OCI-LY1 (cell line): ENCODE results near the gene RTKN2.

Experiments used
- H2AFZ ChIP-seq: fragments of 200-600 bp; sonication (generic), shearing (Covaris generic); 2 replicates; pipeline ENCODE4 v1.6.0; 2014; ENCODE audit warnings: antibody characterized with exemption, mild to moderate bottlenecking, low read length
- H3F3A ChIP-seq: fragments of 200-600 bp; sonication (generic), shearing (Covaris generic); 2 replicates; pipeline ENCODE4 v1.6.0; 2014; ENCODE audit warnings: mild to moderate bottlenecking, antibody characterized with exemption, low read length, moderate library complexity; ENCODE audit not compliant: insufficient read depth
- H3K27ac ChIP-seq: fragments of 200-600 bp; sonication (generic); 2 replicates; pipeline ENCODE4 v1.5.1; 2014; ENCODE audit warnings: low read length, mixed run types, mild to moderate bottlenecking, low read depth; ENCODE audit not compliant: poor library complexity, severe bottlenecking
- H3K27me3 ChIP-seq: fragments of 200-600 bp; sonication (generic); 2 replicates; pipeline ENCODE4 v1.6.0; 2014; ENCODE audit warnings: antibody characterized with exemption, mild to moderate bottlenecking, low read length, moderate library complexity; ENCODE audit not compliant: insufficient read depth
- H3K36me3 ChIP-seq: fragments of 200-600 bp; sonication (generic); 2 replicates; pipeline ENCODE4 v1.6.1; 2014; ENCODE audit warnings: mild to moderate bottlenecking, antibody characterized with exemption, low read length, moderate library complexity, mixed read lengths; ENCODE audit not compliant: insufficient read depth
- H3K4me1 ChIP-seq: fragments of 200-600 bp; sonication (generic); 2 replicates; pipeline ENCODE4 v1.5.1; 2014; ENCODE audit warnings: mild to moderate bottlenecking, low read length, moderate library complexity; ENCODE audit not compliant: insufficient read depth, severe bottlenecking
- H3K4me2 ChIP-seq: fragments of 200-600 bp; sonication (generic), shearing (Covaris generic); 2 replicates; pipeline ENCODE4 v1.6.1; 2014; ENCODE audit warnings: low read length
- H3K4me3 ChIP-seq: fragments of 200-600 bp; sonication (generic); 2 replicates; pipeline ENCODE4 v1.5.1; 2014; ENCODE audit warnings: low read length, low read depth, mild to moderate bottlenecking, mixed read lengths; ENCODE audit not compliant: poor library complexity, severe bottlenecking
- H3K79me2 ChIP-seq: fragments of 200-600 bp; shearing (Covaris generic); 2 replicates; pipeline ENCODE4 v1.6.1; 2016; ENCODE audit warnings: mixed run types, low read length, mixed read lengths; ENCODE audit not compliant: insufficient read depth
- H3K9ac ChIP-seq: fragments of 200-600 bp; sonication (generic), shearing (Covaris generic); 2 replicates; pipeline ENCODE4 v1.6.1; 2014; ENCODE audit warnings: mild to moderate bottlenecking, low read length, mixed read lengths
- H3K9me2 ChIP-seq: fragments of 200-600 bp; sonication (generic), shearing (Covaris generic); 2 replicates; pipeline ENCODE4 v1.6.1; 2014; ENCODE audit warnings: low read depth, mild to moderate bottlenecking, low read length, mixed read lengths
- H3K9me3 ChIP-seq: fragments of 200-600 bp; shearing (Covaris generic); 2 replicates; pipeline ENCODE4 v1.6.1; 2014; ENCODE audit warnings: low read length, mixed read lengths
- H4K20me1 ChIP-seq: fragments of 200-600 bp; sonication (generic), shearing (Covaris generic); 2 replicates; pipeline ENCODE4 v1.6.0; 2016; ENCODE audit warnings: mild to moderate bottlenecking, low read length; ENCODE audit not compliant: insufficient read depth
- CTCF ChIP-seq: fragments of 200-600 bp; sonication (generic), shearing (Covaris generic); IDR thresholded peaks from 2 replicates; pipeline ENCODE4 v1.5.1; 2017; ENCODE audit warnings: mild to moderate bottlenecking, antibody characterized with exemption, low read length, moderate library complexity, mixed read lengths
- EZH2 ChIP-seq: fragments of 200-600 bp; sonication (generic), shearing (Covaris generic); IDR thresholded peaks from 2 replicates; pipeline ENCODE4 v1.8.0; 2017; ENCODE audit warnings: borderline replicate concordance, mixed run types, mild to moderate bottlenecking, antibody characterized with exemption, low read length, moderate library complexity, mixed read lengths

Gene RTKN2

GRCh38 chr10:62305813-62306212 is 37.2 kb upstream of the RTKN2 start:
- H2AFZ ChIP-seq = no peak overlapping the region
- no peak overlapping the region for H3K27ac ChIP-seq
- no peaks in the 10 kb centered on the region for H3K4me1 ChIP-seq
- H3K9ac ChIP-seq = no peak overlapping the region
- no peak overlapping the region for H3K4me2 ChIP-seq
- no peaks in the 10 kb centered on the region for H3K9me2 ChIP-seq
- TF ChIP-seq EZH2 (no peak), CTCF (no peak)
- H3F3A ChIP-seq = no peaks in the 10 kb centered on the region
- H3K9me3 ChIP-seq = no peaks in the 10 kb centered on the region
- no peaks in the 10 kb centered on the region for H3K79me2 ChIP-seq
- no peaks in the 10 kb centered on the region for H3K36me3 ChIP-seq
- no peak overlapping the region for H3K4me3 ChIP-seq
- no peaks in the 10 kb centered on the region for H3K27me3 ChIP-seq
- H4K20me1 ChIP-seq = no peaks in the 10 kb centered on the region

GRCh38 chr10:62303922-62304321 is 35.3 kb upstream of the RTKN2 start:
- Histone ChIP-seq H4K20me1 (no peaks in the 10 kb centered on the region), H3K4me2 (no peak overlapping the region), H3K36me3 (no peaks in the 10 kb centered on the region), H3K79me2 (no peaks in the 10 kb centered on the region), H3K4me1 (no peaks in the 10 kb centered on the region), H3K9me2 (no peaks in the 10 kb centered on the region), H2AFZ (no peak overlapping the region), H3K27me3 (no peaks in the 10 kb centered on the region), H3K9ac (no peak overlapping the region), H3F3A (no peaks in the 10 kb centered on the region), H3K27ac (no peak overlapping the region), H3K9me3 (no peaks in the 10 kb centered on the region), H3K4me3 (no peak overlapping the region)
- TF ChIP-seq CTCF (no peak), EZH2 (no peak)

GRCh38 chr10:62302760-62303159 is 34.1 kb upstream of the RTKN2 start:
- Histone ChIP-seq H3K27me3 (no peaks in the 10 kb centered on the region), H3K36me3 (no peaks in the 10 kb centered on the region), H3F3A (no peaks in the 10 kb centered on the region), H3K9me2 (no peaks in the 10 kb centered on the region), H3K4me3 (no peak overlapping the region), H2AFZ (no peak overlapping the region), H3K9me3 (no peaks in the 10 kb centered on the region), H4K20me1 (no peaks in the 10 kb centered on the region), H3K27ac (no peak overlapping the region), H3K4me1 (no peaks in the 10 kb centered on the region), H3K9ac (no peak overlapping the region), H3K4me2 (no peak overlapping the region), H3K79me2 (no peaks in the 10 kb centered on the region)
- TF ChIP-seq CTCF (no peak), EZH2 (no peak)
